Calu3 (cell line): ENCODE data around the gene ABLIM2. TPM values are rescaled to one million over a fixed set of nuclear protein-coding genes. Genes with fewer than 3 reads are reported as not detected.

Experiments used
- BruUV-seq: library from RNA; stranded (reverse); fragments of 400-500 nt; replicated peaks from 2 replicates; lab custom pipeline; 2021; lab: Mats Ljungman, UMichigan
- CTCF ChIA-PET: fragments of 300-600 bp; sonication (Branson Sonifier 250); formaldehyde crosslinking; loops from one replicate; lab custom pipeline; 2022; ENCODE audit warnings: antibody characterized with exemption; lab: Charles Lee
- DNase-seq: peaks from one replicate; pipeline ENCODE4 v3.0.0; 2022
- H3K27ac Mint-ChIP-seq: one replicate; pipeline ENCODE4 v1.8.0; 2022; ENCODE audit warnings: mixed read lengths; ENCODE audit not compliant: unreplicated experiment
- H3K27me3 Mint-ChIP-seq: one replicate; pipeline ENCODE4 v1.8.0; 2022; ENCODE audit warnings: mixed read lengths; ENCODE audit not compliant: unreplicated experiment
- H3K36me3 Mint-ChIP-seq: one replicate; pipeline ENCODE4 v1.8.0; 2022; ENCODE audit warnings: mild to moderate bottlenecking, moderate library complexity, mixed read lengths; ENCODE audit not compliant: insufficient read depth, unreplicated experiment
- H3K4me1 Mint-ChIP-seq: one replicate; pipeline ENCODE4 v1.8.0; 2022; ENCODE audit warnings: mild to moderate bottlenecking, low read depth, mixed read lengths; ENCODE audit not compliant: unreplicated experiment
- H3K4me3 Mint-ChIP-seq: one replicate; pipeline ENCODE4 v1.8.0; 2022; ENCODE audit warnings: mild to moderate bottlenecking, low read depth, moderate library complexity, mixed read lengths; ENCODE audit not compliant: unreplicated experiment
- H3K9me3 Mint-ChIP-seq: one replicate; pipeline ENCODE4 v1.8.0; 2022; ENCODE audit warnings: low read depth, mixed read lengths; ENCODE audit not compliant: unreplicated experiment
- intact Hi-C: fragments of 100-400 bp; cut with micrococcal nuclease; formaldehyde crosslinking; loops from one replicate; pipeline ENCODE4 v1.10.0; 2022; ENCODE audit not compliant: unreplicated experiment
- total RNA-seq: library from RNA; stranded (reverse); gene quantifications from 2 replicates; pipeline ENCODE4 v1.2.3, GENCODE V29; 2022
- TF ChIP-seq, protein P1 (sequence below): fragments of 200-600 bp; IDR thresholded peaks from one replicate; pipeline ENCODE4 v1.8.0; 2022; ENCODE audit warnings: antibody characterized with exemption; ENCODE audit not compliant: unreplicated experiment

ABLIM2 gene
- total RNA-seq, 1 experiment from 2014 or later = 1.0 TPM

DNA sequence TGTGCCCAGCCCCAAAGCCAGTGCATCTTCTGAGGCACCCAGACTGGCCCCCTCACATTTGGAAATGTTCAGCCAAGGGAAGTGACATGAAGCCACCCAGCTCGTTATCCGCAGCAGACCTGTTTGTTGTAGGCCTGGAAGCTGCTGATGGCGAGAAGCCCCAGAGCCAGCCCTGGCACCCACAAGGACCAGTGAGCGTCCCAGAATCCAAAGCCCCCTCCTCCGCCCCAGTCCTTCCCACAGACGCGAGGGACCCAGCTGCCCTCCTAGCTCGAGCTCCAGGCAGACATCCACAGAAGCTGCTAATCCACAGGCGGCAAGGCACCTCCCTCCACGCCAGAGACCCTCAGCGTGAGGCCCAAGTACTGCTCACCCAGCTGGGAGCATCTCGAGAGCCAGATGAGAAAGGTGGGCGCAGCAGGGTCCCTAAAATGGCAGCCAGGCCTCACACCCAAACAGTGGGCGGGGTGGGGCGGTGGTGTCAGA, 7.4 kb downstream of the ABLIM2 start:
- Mint-ChIP-seq H3K27me3 (peaks cover 40% of the 10 kb centered on the region), H3K27ac (no peak overlapping the region), H3K4me3 (no peak overlapping the region), H3K4me1 (no peaks in the 10 kb centered on the region), H3K36me3 (no peaks in the 10 kb centered on the region), H3K9me3 (no peaks in the 10 kb centered on the region)
- DNase-seq = no peak
- TF ChIP-seq, protein P1, sequence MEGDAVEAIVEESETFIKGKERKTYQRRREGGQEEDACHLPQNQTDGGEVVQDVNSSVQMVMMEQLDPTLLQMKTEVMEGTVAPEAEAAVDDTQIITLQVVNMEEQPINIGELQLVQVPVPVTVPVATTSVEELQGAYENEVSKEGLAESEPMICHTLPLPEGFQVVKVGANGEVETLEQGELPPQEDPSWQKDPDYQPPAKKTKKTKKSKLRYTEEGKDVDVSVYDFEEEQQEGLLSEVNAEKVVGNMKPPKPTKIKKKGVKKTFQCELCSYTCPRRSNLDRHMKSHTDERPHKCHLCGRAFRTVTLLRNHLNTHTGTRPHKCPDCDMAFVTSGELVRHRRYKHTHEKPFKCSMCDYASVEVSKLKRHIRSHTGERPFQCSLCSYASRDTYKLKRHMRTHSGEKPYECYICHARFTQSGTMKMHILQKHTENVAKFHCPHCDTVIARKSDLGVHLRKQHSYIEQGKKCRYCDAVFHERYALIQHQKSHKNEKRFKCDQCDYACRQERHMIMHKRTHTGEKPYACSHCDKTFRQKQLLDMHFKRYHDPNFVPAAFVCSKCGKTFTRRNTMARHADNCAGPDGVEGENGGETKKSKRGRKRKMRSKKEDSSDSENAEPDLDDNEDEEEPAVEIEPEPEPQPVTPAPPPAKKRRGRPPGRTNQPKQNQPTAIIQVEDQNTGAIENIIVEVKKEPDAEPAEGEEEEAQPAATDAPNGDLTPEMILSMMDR = no peak
- BruUV-seq = no TSS peak
- intact Hi-C loops = no loop called here
- CTCF ChIA-PET = no interaction called here

DNA sequence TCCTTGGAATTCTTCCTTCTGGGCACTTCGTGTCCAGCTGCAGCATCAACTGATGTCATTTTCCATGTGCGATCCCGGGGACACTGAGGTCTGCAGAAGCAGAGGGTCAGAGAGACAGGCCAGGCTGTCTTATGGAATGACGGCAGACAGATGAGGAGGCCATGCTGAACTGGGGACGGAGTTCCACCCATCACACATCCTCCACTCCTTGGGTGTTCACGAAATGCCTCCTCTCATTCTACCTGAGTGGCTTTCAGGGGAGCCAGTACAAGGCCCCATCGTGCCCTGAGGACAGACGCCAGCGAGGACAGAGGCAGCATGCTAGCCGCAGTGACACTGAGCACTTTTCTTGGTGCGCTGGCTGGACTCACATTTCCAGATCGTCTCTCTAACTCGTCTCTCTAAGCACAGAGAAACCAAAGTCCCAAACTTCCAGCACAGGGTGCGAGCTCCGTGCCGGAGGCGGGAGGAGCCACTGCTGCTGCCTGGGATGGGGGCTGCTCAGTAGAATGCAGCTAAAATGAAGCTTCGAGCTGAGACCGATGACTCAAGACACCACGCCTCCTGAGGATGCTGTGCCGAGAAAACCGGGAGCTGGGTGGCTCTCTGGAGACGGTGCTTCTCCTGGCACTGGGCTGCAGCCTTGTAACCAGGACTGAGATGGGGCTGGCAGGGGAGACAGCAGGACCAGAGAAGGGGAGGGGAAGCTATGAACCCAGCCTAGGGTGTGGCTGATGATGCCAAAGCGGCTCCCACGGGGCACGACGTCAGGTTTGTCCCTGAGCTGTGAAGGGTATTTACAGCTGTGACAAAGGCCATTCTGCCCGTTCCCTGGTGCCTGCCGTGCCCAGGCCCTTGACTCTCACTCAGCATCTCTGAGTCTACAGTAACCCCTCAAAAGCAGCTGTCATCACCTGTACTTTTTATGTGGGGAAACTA, 8.2 kb downstream of the ABLIM2 start:
- peaks cover 32% of the 10 kb centered on the region for H3K27me3 Mint-ChIP-seq
- no peak overlapping the region for H3K27ac Mint-ChIP-seq
- TF ChIP-seq, protein P1 = no peak
- CTCF ChIA-PET = interaction anchor here (0.6 kb wide), 1 partner anchor 410 kb away, joined by 3 read pairs; no protein-coding TSS in a partner anchor
- no peak for DNase-seq
- H3K9me3 Mint-ChIP-seq = no peaks in the 10 kb centered on the region
- H3K4me1 Mint-ChIP-seq = no peaks in the 10 kb centered on the region
- no peak overlapping the region for H3K4me3 Mint-ChIP-seq
- intact Hi-C loops = no loop called here
- H3K36me3 Mint-ChIP-seq = no peaks in the 10 kb centered on the region
- BruUV-seq = no TSS peak

DNA sequence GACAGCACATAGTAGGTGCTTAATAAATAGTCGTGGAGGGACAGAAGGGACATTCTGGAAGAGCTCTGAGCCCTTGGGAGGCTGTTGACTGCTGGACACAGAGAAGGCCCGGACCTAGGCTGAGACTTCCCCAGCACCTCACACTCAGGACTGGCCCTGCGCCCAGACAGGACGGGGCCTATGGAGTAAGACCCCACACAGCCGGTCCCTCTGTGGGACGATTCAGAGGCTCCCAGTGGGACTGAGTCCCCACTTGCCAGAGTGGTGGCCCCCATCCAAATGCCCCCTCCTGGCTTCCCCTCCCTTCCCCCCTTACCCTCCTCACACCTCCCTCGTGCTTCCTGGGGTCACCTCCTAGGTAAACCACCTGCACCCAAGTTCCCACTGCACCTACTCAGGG, 8.9 kb downstream of the ABLIM2 start:
- CTCF ChIA-PET = no interaction called here
- Mint-ChIP-seq H3K4me3 (no peak overlapping the region), H3K9me3 (no peaks in the 10 kb centered on the region), H3K36me3 (no peaks in the 10 kb centered on the region), H3K4me1 (no peaks in the 10 kb centered on the region), H3K27ac (no peak overlapping the region), H3K27me3 (peaks cover 25% of the 10 kb centered on the region)
- TF ChIP-seq, protein P1 = no peak
- no peak for DNase-seq
- intact Hi-C loops = no loop called here
- BruUV-seq = no TSS peak

DNA sequence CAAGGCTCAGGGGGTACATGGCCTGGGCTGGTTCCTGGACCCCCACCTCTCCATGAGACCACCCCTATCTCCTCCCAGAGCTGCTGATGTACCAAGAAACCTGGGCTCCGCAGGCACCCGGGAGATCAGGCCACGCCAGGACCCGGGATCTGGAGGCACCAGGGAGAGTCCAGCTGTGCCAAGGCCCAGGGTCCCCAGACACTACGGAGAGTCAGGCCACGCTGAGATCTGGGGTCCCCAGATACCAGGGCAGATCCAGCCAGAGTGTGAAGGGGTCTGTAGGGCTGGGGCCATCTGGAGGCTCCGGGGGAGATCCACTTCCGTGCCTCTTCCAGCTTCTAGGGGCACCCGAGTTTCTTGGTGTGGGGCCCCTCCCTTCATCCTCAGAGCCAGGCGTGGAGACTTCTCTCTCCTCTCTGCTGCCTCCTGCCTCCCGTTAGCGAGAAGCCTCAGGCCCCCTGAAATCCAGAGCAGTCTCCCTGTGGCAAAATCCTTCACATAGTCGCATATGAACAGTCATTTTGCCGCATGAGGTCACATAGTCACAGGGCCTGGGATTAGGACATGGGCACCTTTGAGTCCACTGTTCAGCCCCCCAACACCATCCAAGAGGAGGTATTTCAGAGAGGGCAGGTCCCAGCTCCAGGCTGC, 9.7 kb downstream of the ABLIM2 start:
- Mint-ChIP-seq H3K27ac (no peak overlapping the region), H3K36me3 (no peaks in the 10 kb centered on the region), H3K4me3 (no peak overlapping the region), H3K27me3 (peaks cover 22% of the 10 kb centered on the region), H3K9me3 (no peaks in the 10 kb centered on the region), H3K4me1 (no peaks in the 10 kb centered on the region)
- no TSS peak for BruUV-seq
- CTCF ChIA-PET = no interaction called here
- TF ChIP-seq, protein P1 = no peak
- DNase-seq = no peak
- intact Hi-C loops = no loop called here
